ENCODE results near the gene CMBL. TPM values are rescaled to one million over a fixed set of nuclear protein-coding genes. Genes with fewer than 3 reads are reported as not detected.

Gene CMBL
- polyA plus RNA-seq, 10 donors, result 54.1 to 104 (median 79.0) TPM

Other genes with a start within 250 kb of the CMBL start
- gene ATPSCKMT, start 58.0 kb downstream of the CMBL start, polyA plus RNA-seq (ENCODE audit: insufficient read length in 10 of 10), result 10 to 100 TPM in 7 of 10 donors, 1 to 10 TPM in 3; 7.7 to 14.8 (median 10.5) TPM
- 100 to 1,000 TPM; 160 to 212 (median 172) TPM for gene CCT5, start 57.6 kb downstream of the CMBL start, polyA plus RNA-seq (ENCODE audit: insufficient read length in 10 of 10)
- 100 to 1,000 TPM in 5 of 10 donors, 10 to 100 TPM in 5; 81.2 to 128 (median 99.7) TPM for gene MARCHF6, start 45.8 kb upstream of the CMBL start, polyA plus RNA-seq (ENCODE audit: insufficient read length in 10 of 10)
- under 1 TPM in 3 of 10 donors, not detected in 7; 0.11 to 0.27 (median 0.16) TPM for gene ROPN1L, start 134.0 kb upstream of the CMBL start, polyA plus RNA-seq (ENCODE audit: insufficient read length in 10 of 10)

Measured in muscle of back (tissue), 10 donors.